H1 (cell line): ENCODE measurements around the gene KHDC4. TPM values are rescaled to one million over a fixed set of nuclear protein-coding genes. Genes with fewer than 3 reads are reported as not detected.

Source experiments
- CTCF ChIA-PET: fragments of 300-600 bp; sonication (Branson Sonifier 250); formaldehyde crosslinking; loops from one replicate; lab custom pipeline; 2021; ENCODE audit not compliant: partially characterized antibody; lab: Charles Lee
- POLR2A ChIA-PET: fragments of 300-600 bp; sonication (Branson Sonifier 250); formaldehyde crosslinking; loops from one replicate; lab custom pipeline; 2021; ENCODE audit warnings: inconsistent platforms; ENCODE audit not compliant: partially characterized antibody; lab: Charles Lee
- DNase-seq, 2 experiments: peaks; one replicate each; pipeline versions ENCODE4 v3.0.0 to v3.0.0-alpha.2; 2010 to 2022; ENCODE audit warnings: low spot score in 2 of 2, low read depth in 1 of 2, mixed read lengths in 1 of 2
- FAIRE-seq: peaks from 2 replicates; lab custom pipeline; 2011; peaks lifted over from hg19 to GRCh38; lab: Jason Lieb, UNC
- H2AFZ ChIP-seq: 2 replicates; pipeline ENCODE4 v1.8.1; 2012; ENCODE audit warnings: low read length, inconsistent platforms
- H2AK5ac ChIP-seq: 2 replicates; pipeline ENCODE4 v1.6.1; 2013; ENCODE audit warnings: low read depth, low read length
- H2BK120ac ChIP-seq: replicated peaks from 2 replicates; pipeline ENCODE3; 2013; ENCODE audit warnings: low read depth, low read length, inconsistent platforms
- H2BK12ac ChIP-seq: 2 replicates; pipeline ENCODE4 v1.6.1; 2013; ENCODE audit warnings: low read depth, low read length
- H2BK15ac ChIP-seq: 2 replicates; pipeline ENCODE4 v1.6.1; 2013; ENCODE audit warnings: low read length
- H2BK20ac ChIP-seq: 2 replicates; pipeline ENCODE4 v1.6.1; 2013; ENCODE audit warnings: low read length
- H2BK5ac ChIP-seq: 2 replicates; pipeline ENCODE4 v1.6.1; 2013; ENCODE audit warnings: low read depth, low read length
- H3K14ac ChIP-seq: 2 replicates; pipeline ENCODE4 v1.6.1; 2013; ENCODE audit warnings: inconsistent platforms; ENCODE audit not compliant: insufficient read length
- H3K18ac ChIP-seq: 2 replicates; pipeline ENCODE4 v1.6.1; 2013; ENCODE audit warnings: low read length; ENCODE audit errors: extremely low read depth
- H3K23ac ChIP-seq: 2 replicates; pipeline ENCODE4 v1.6.1; 2013; ENCODE audit warnings: inconsistent platforms; ENCODE audit not compliant: insufficient read length
- H3K23me2 ChIP-seq: 2 replicates; pipeline ENCODE4 v1.6.1; 2013; ENCODE audit warnings: low read depth, low read length
- H3K27ac ChIP-seq: 2 replicates; pipeline ENCODE4 v1.6.1; 2011; ENCODE audit warnings: low read depth, low read length, inconsistent platforms
- H3K27me3 ChIP-seq, 4 experiments: replicated peaks in 1 of 4; 1 replicate in 1 of 4; 2 replicates in 3 of 4; pipeline versions ENCODE4 v1.6.1 to v1.8.1; 2011 to 2013; ENCODE audit warnings: low read length in 3 of 4, mild to moderate bottlenecking in 3 of 4, inconsistent platforms in 2 of 4, mixed read lengths in 2 of 4, moderate library complexity in 1 of 4; ENCODE audit not compliant: control insufficient read depth in 3 of 4, insufficient read depth in 3 of 4; ENCODE audit errors: extremely low read depth in 1 of 4
- H3K36me3 ChIP-seq, 4 experiments: 2 replicates each; pipeline versions ENCODE4 v1.6.1 to v1.8.1; 2011 to 2013; ENCODE audit warnings: mild to moderate bottlenecking in 4 of 4, low read length in 3 of 4, moderate library complexity in 2 of 4, control low read depth in 1 of 4, inconsistent platforms in 1 of 4; ENCODE audit not compliant: insufficient read depth in 4 of 4, control insufficient read depth in 2 of 4
- H3K4ac ChIP-seq: replicated peaks from 2 replicates; pipeline ENCODE3; 2013; ENCODE audit warnings: low read length, low read depth, mixed read lengths, inconsistent platforms; ENCODE audit not compliant: insufficient read length
- H3K4me1 ChIP-seq, 4 experiments: replicated peaks in 1 of 4; 1 replicate in 1 of 4; 2 replicates in 3 of 4; pipeline versions ENCODE4 v1.6.1 to v1.8.1; 2011 to 2013; ENCODE audit warnings: low read length in 3 of 4, inconsistent platforms in 2 of 4, mixed read lengths in 1 of 4; ENCODE audit not compliant: insufficient read depth in 4 of 4, control insufficient read depth in 3 of 4
- H3K4me2 ChIP-seq, 2 experiments: 2 replicates each; pipeline versions ENCODE4 v1.6.1 to v1.8.1; 2011 to 2013; ENCODE audit warnings: low read depth in 2 of 2, low read length in 2 of 2, control low read depth in 1 of 2, inconsistent platforms in 1 of 2, mild to moderate bottlenecking in 1 of 2; ENCODE audit not compliant: insufficient read depth in 1 of 2
- H3K4me3 ChIP-seq, 4 experiments: fragments of 200-600, 300-600 bp in 1 of 4; sonication (generic), shearing (Covaris generic), sonication (Bioruptor Twin) in 1 of 4; 2 replicates each; pipeline versions ENCODE4 v1.5.1 to v1.8.1; 2011 to 2016; ENCODE audit warnings: low read length in 4 of 4, low read depth in 3 of 4, control low read depth in 2 of 4, inconsistent platforms in 2 of 4, mild to moderate bottlenecking in 2 of 4, mixed read lengths in 1 of 4, moderate library complexity in 1 of 4; ENCODE audit not compliant: insufficient read depth in 2 of 4; ENCODE audit errors: extremely low read depth in 1 of 4
- H3K56ac ChIP-seq: replicated peaks from 2 replicates; pipeline ENCODE3; 2013; ENCODE audit warnings: low read depth, mild to moderate bottlenecking, mixed read lengths, low read length, inconsistent platforms; ENCODE audit not compliant: insufficient read length
- H3K79me1 ChIP-seq: 2 replicates; pipeline ENCODE4 v1.6.1; 2013; ENCODE audit warnings: low read depth, low read length, control low read depth
- H3K79me2 ChIP-seq, 2 experiments: 2 replicates each; pipeline versions ENCODE4 v1.6.1 to v1.8.1; 2012 to 2013; ENCODE audit warnings: low read length in 2 of 2, mild to moderate bottlenecking in 2 of 2, inconsistent platforms in 1 of 2; ENCODE audit not compliant: insufficient read depth in 2 of 2, control insufficient read depth in 1 of 2
- H3K9ac ChIP-seq, 4 experiments: replicated peaks in 1 of 4; 1 replicate in 1 of 4; 2 replicates in 3 of 4; pipeline versions ENCODE4 v1.6.1 to v1.8.1; 2011 to 2013; ENCODE audit warnings: low read depth in 3 of 4, low read length in 3 of 4, control low read depth in 2 of 4, mild to moderate bottlenecking in 2 of 4, moderate library complexity in 2 of 4, inconsistent platforms in 1 of 4; ENCODE audit errors: extremely low read depth in 1 of 4
- H3K9me3 ChIP-seq, 2 experiments: 2 replicates each; pipeline versions ENCODE4 v1.6.1 to v1.8.1; 2012 to 2013; ENCODE audit warnings: mild to moderate bottlenecking in 2 of 2, moderate library complexity in 2 of 2, control low read depth in 1 of 2, inconsistent platforms in 1 of 2, low read depth in 1 of 2, low read length in 1 of 2, mixed read lengths in 1 of 2; ENCODE audit not compliant: insufficient read depth in 2 of 2
- H4K20me1 ChIP-seq, 2 experiments: replicated peaks in 1 of 2; 2 replicates each; pipeline versions ENCODE3 to v1.8.1; 2011 to 2013; ENCODE audit warnings: inconsistent platforms in 2 of 2, low read length in 2 of 2, mild to moderate bottlenecking in 1 of 2; ENCODE audit not compliant: insufficient read depth in 2 of 2, control insufficient read depth in 1 of 2
- H4K5ac ChIP-seq: 2 replicates; pipeline ENCODE4 v1.6.1; 2013; ENCODE audit warnings: low read length, low read depth, mixed read lengths, inconsistent platforms; ENCODE audit not compliant: insufficient read length
- H4K8ac ChIP-seq: 2 replicates; pipeline ENCODE4 v1.8.0; 2013; ENCODE audit warnings: mild to moderate bottlenecking, moderate library complexity, low read length, inconsistent platforms; ENCODE audit not compliant: insufficient read depth; ENCODE audit errors: extremely low read depth
- H4K91ac ChIP-seq: replicated peaks from 2 replicates; pipeline ENCODE3; 2013; ENCODE audit warnings: low read length, mixed read lengths, inconsistent platforms; ENCODE audit not compliant: insufficient read length
- CTCF ChIP-seq, 3 experiments: IDR thresholded peaks; 1 replicate in 2 of 3; 2 replicates in 1 of 3; pipeline versions ENCODE4 v1.5.1 to v1.6.1; 2011; ENCODE audit warnings: low read length in 3 of 3, mild to moderate bottlenecking in 3 of 3, inconsistent platforms in 2 of 3, low read depth in 1 of 3, moderate library complexity in 1 of 3; ENCODE audit not compliant: insufficient read depth in 1 of 3; ENCODE audit errors: control extremely low read depth in 1 of 3
- E2F6 ChIP-seq: IDR thresholded peaks from 2 replicates; pipeline ENCODE4 v1.6.1; 2012; ENCODE audit warnings: inconsistent platforms
- RAD21 ChIP-seq, 2 experiments: IDR thresholded peaks in 1 of 2; conservative IDR thresholded peaks in 1 of 2; 2 replicates each; pipeline ENCODE4 v1.6.1; 2011; ENCODE audit warnings: low read depth in 2 of 2, low read length in 2 of 2, improper control_type of control experiment in 1 of 2, inconsistent platforms in 1 of 2, mild to moderate bottlenecking in 1 of 2, moderate library complexity in 1 of 2
- WGBS, 2 experiments: shearing (Covaris generic) in 1 of 2; methylation state at CpG; one replicate each; pipeline versions ENCODE4 v1.1.6 to v1.1.7; 2013 to 2015; ENCODE audit warnings: low lambda C conversion rate in 2 of 2, mixed read lengths in 2 of 2, inconsistent platforms in 1 of 2, low coverage in 1 of 2, missing lambda C conversion rate in 1 of 2; ENCODE audit not compliant: insufficient replicate concordance in 2 of 2, insufficient coverage in 1 of 2, insufficient read length in 1 of 2; ENCODE audit errors: extremely low coverage in 1 of 2, missing lambda C conversion rate in 1 of 2; 5-methylcytosine and 5-hydroxymethylcytosine counted together
- polyA plus RNA-seq, 7 experiments: library from polyadenylated mRNA; depleted of rRNA in 3 of 7; stranded (reverse) in 5 of 7; unstranded in 2 of 7; fragments of >200 nt in 5 of 7; fragments of 200-250 nt in 2 of 7; gene quantifications; 1 replicate in 5 of 7; 2 replicates in 1 of 7; 4 replicates in 1 of 7; pipeline versions ENCODE4 v1.2.1 to v1.2.3, GENCODE V29; 2011 to 2013; ENCODE audit warnings: missing spikeins in 2 of 7, mixed read lengths in 2 of 7
- total RNA-seq: library from RNA; stranded (reverse); fragmentation: NEBNext Ultra II Directional; extraction: Animal tissue kit (Norgen Biotek cat#: 25700); gene quantifications from 2 replicates; pipeline ENCODE4 v1.2.1, GENCODE V29; 2021

The KHDC4 gene
- total and polyA plus RNA-seq, 2 of the 8 experiments (the other 6 are each of a cell fraction or from before 2014, with no cell fraction given) = 56.6 to 81.1 TPM

GRCh38 chr1:155974208-155975115 lies 40.2 kb upstream of the KHDC4 start:
- no peaks in the 10 kb centered on the region for H3K27me3 ChIP-seq
- no peak overlapping the region; the same call in 1 of the 2 replicates for H3K18ac ChIP-seq
- H3K4me1 ChIP-seq = peaks cover 15 to 38% (median 26%) of the 10 kb centered on the region in 4 experiments
- no peak overlapping the region for H2BK15ac ChIP-seq
- H3K9ac ChIP-seq = no peak overlapping the region; a peak in 1 of 7 replicates
- ChIA-PET CTCF (interaction anchor here (0.5 to 9.6 kb wide), 26 partner anchors 7 to 730 kb away, joined by 3 to 126 read pairs (median 4); partner anchors contain the start of gene RAB25), POLR2A (interaction anchor here (0.9 to 16.7 kb wide), 11 partner anchors 10 to 84 kb away, joined by 3 to 282 read pairs (median 4); partner anchors contain the start of genes ARHGEF2, KHDC4, LAMTOR2 and RXFP4)
- H3K79me1 ChIP-seq = peaks cover 36% of the 10 kb centered on the region
- no peak overlapping the region for H2BK20ac ChIP-seq
- DNase-seq (no peak), FAIRE-seq (no peak)
- WGBS, 2 experiments = 85% methylated on average over 13 of the region's 13 CpGs; no CpG with 5 or more reads in 1 of the 2 experiments
- no peak overlapping the region for H4K5ac ChIP-seq
- peaks cover 26 to 30% of the 10 kb centered on the region in 2 experiments for H4K20me1 ChIP-seq
- no peak overlapping the region for H2BK120ac ChIP-seq
- H2AK5ac ChIP-seq = no peak overlapping the region
- no peak overlapping the region for H2BK12ac ChIP-seq
- no peaks in the 10 kb centered on the region for H3K9me3 ChIP-seq
- H3K23ac ChIP-seq = no peak overlapping the region
- no peak overlapping the region for H3K14ac ChIP-seq
- no peak overlapping the region for H3K4ac ChIP-seq
- H3K56ac ChIP-seq = no peak overlapping the region
- peak overlapping the region in 2 of 4 experiments; percentile 77 to 96; a peak in 2 of 8 replicates for H3K4me3 ChIP-seq
- 0 out of 2 replicates have a peak overlapping the region, but pooled peaks have one; percentile 44 for H2BK5ac ChIP-seq
- no peak for TF ChIP-seq E2F6
- peak; percentile 12 to 20; a peak in 2 of 4 replicates for TF ChIP-seq RAD21 (IDR thresholded peaks at IDR 0.05 in 1 of 2, conservative IDR thresholded peaks at IDR 0.05 in 1 of 2; ENCODE audit: low read depth in 2 of 2, low read length in 2 of 2)
- peak; percentile 14 to 38 (median 22) for TF ChIP-seq CTCF (IDR thresholded peaks at IDR 0.05; ENCODE audit: control extremely low read depth in 1 of 3, insufficient read depth in 1 of 3, low read depth in 1 of 3, low read length in 3 of 3)
- H2AFZ ChIP-seq = no peak overlapping the region
- H3K27ac ChIP-seq = no peak overlapping the region
- H3K79me2 ChIP-seq = peaks cover 42 to 82% of the 10 kb centered on the region in 2 experiments
- no peak overlapping the region for H4K8ac ChIP-seq
- H4K91ac ChIP-seq = no peak overlapping the region
- H3K4me2 ChIP-seq = peak overlapping the region; percentile 93 to 99; a peak in 3 of 4 replicates
- peaks cover 0 to 3% (median 0%) of the 10 kb centered on the region in 4 experiments; a peak in 1 of 8 replicates for H3K36me3 ChIP-seq
- peaks cover 25% of the 10 kb centered on the region for H3K23me2 ChIP-seq
